Panc1 (cell line): Measurements from ENCODE around the gene FILIP1.

Experiments used
- CTCF ChIP-seq: fragments of 450-650 bp; IDR thresholded peaks from 2 replicates; pipeline ENCODE4 v1.5.1; 2017; ENCODE audit warnings: mild to moderate bottlenecking
- SIN3A ChIP-seq: IDR thresholded peaks from 2 replicates; pipeline ENCODE4 v1.6.1; 2012; ENCODE audit warnings: low read depth, mild to moderate bottlenecking, low read length, moderate library complexity, borderline replicate concordance; ENCODE audit not compliant: insufficient read depth

DNA sequence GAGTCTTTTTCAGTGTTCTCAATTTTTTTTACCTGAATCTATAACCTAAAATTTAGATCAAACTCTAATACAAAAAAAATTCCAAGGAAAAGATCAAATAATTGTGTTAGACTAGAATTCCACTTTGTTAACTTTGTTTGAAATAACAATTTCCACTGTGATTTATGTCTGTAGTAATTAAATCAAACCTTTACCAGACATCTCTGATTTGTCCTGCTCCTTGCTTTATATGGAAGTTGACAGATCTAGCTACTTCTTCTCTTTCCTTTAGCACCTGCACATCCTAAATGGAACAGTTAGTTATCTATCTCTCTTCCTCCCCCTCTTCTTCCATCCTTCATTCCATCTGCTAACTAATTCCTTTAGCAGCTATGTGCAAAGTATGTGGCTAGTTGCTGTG is 109.5 kb downstream of the FILIP1 start:
- TF ChIP-seq SIN3A (no peak), CTCF (no peak)
